Keratinocyte (primary cell): ENCODE measurements around the gene BMP8B. TPM values are rescaled to one million over a fixed set of nuclear protein-coding genes. Genes with fewer than 3 reads are reported as not detected.
"Not testable (repeated sequence)": the region's sequence is repeated elsewhere in the genome, so short reads cannot be mapped to it uniquely, and the experiment has no call there.

ENCODE experiments used
- DNase-seq: peaks from one replicate; pipeline ENCODE4 v3.0.0-alpha.2; 2011; ENCODE audit warnings: low read depth, missing footprints, low spot score
- FAIRE-seq: peaks from 2 replicates; lab custom pipeline; 2011; peaks lifted over from hg19 to GRCh38; lab: Jason Lieb, UNC
- H2AFZ ChIP-seq: 2 replicates; pipeline ENCODE4 v1.6.0; 2012; ENCODE audit warnings: low read length, control low read depth, inconsistent platforms; ENCODE audit not compliant: control insufficient read depth
- H3K27ac ChIP-seq: 2 replicates; pipeline ENCODE4 v1.5.1; 2011; ENCODE audit warnings: low read length; ENCODE audit not compliant: control insufficient read depth, insufficient read depth
- H3K27me3 ChIP-seq: 3 replicates; pipeline ENCODE4 v1.6.0; 2011; ENCODE audit warnings: low read length; ENCODE audit not compliant: control insufficient read depth, insufficient read depth; ENCODE audit errors: extremely low read depth
- H3K36me3 ChIP-seq, 2 experiments: 2 replicates in 1 of 2; 3 replicates in 1 of 2; pipeline ENCODE4 v1.5.1; 2011; ENCODE audit warnings: low read length in 2 of 2, mild to moderate bottlenecking in 1 of 2; ENCODE audit not compliant: control insufficient read depth in 2 of 2, insufficient read depth in 2 of 2; ENCODE audit errors: extremely low read depth in 1 of 2
- H3K4me1 ChIP-seq: 3 replicates; pipeline ENCODE4 v1.5.1; 2011; ENCODE audit warnings: low read length; ENCODE audit not compliant: control insufficient read depth, insufficient read depth; ENCODE audit errors: extremely low read depth
- H3K4me2 ChIP-seq: 3 replicates; pipeline ENCODE4 v1.6.0; 2011; ENCODE audit warnings: low read depth, low read length; ENCODE audit not compliant: control insufficient read depth, insufficient read depth; ENCODE audit errors: extremely low read depth
- H3K4me3 ChIP-seq, 3 experiments: fragments of 200-600 bp in 1 of 3; sonication (generic) in 1 of 3; 2 replicates in 2 of 3; 3 replicates in 1 of 3; pipeline ENCODE4 v1.5.1; 2011 to 2016; ENCODE audit warnings: low read length in 3 of 3, mild to moderate bottlenecking in 3 of 3, control low read depth in 2 of 3, inconsistent platforms in 1 of 3, low read depth in 1 of 3, mixed read lengths in 1 of 3, mixed run types in 1 of 3, moderate library complexity in 1 of 3; ENCODE audit not compliant: control insufficient read depth in 2 of 3, insufficient read depth in 2 of 3; ENCODE audit errors: extremely low read depth in 1 of 3
- H3K79me2 ChIP-seq: 2 replicates; pipeline ENCODE4 v1.6.0; 2012; ENCODE audit warnings: low read length; ENCODE audit not compliant: control insufficient read depth, insufficient read depth
- H3K9ac ChIP-seq: 3 replicates; pipeline ENCODE4 v1.6.0; 2011; ENCODE audit warnings: low read length; ENCODE audit not compliant: control insufficient read depth, insufficient read depth; ENCODE audit errors: extremely low read depth
- H3K9me1 ChIP-seq: 3 replicates; pipeline ENCODE4 v1.6.0; 2011; ENCODE audit warnings: low read length; ENCODE audit not compliant: control insufficient read depth, insufficient read depth; ENCODE audit errors: extremely low read depth
- H3K9me3 ChIP-seq: 2 replicates; pipeline ENCODE4 v1.5.1; 2012; ENCODE audit warnings: low read depth, low read length; ENCODE audit not compliant: control insufficient read depth
- H4K20me1 ChIP-seq: 3 replicates; pipeline ENCODE4 v1.6.0; 2011; ENCODE audit warnings: low read length; ENCODE audit not compliant: control insufficient read depth, insufficient read depth; ENCODE audit errors: extremely low read depth
- CTCF ChIP-seq, 3 experiments: IDR thresholded peaks in 1 of 3; conservative IDR thresholded peaks in 1 of 3; optimal IDR thresholded peaks in 1 of 3; 2 replicates in 2 of 3; 3 replicates in 1 of 3; pipeline versions ENCODE3 to v1.5.1; 2011; ENCODE audit warnings: low read length in 3 of 3, mild to moderate bottlenecking in 3 of 3, moderate library complexity in 2 of 3, control low read depth in 1 of 3, inconsistent platforms in 1 of 3; ENCODE audit not compliant: insufficient read depth in 2 of 3; ENCODE audit errors: extremely low read depth in 1 of 3
- EZH2 ChIP-seq: IDR thresholded peaks from one replicate; pipeline ENCODE4 v1.6.1; 2012; ENCODE audit warnings: inconsistent platforms, mild to moderate bottlenecking, low read length, moderate library complexity
- dilution Hi-C: fragments of 300-500 bp; cut with MboI; formaldehyde crosslinking; loops from one replicate; pipeline ENCODE4 v1.7.0; 2020; ENCODE audit warnings: low sequenced_read_pairs; ENCODE audit not compliant: extremely low pct_ligation_motif_present
- polyA plus RNA-seq, 5 experiments: library from polyadenylated mRNA; depleted of rRNA in 3 of 5; stranded (reverse) in 3 of 5; stranded (forward) in 1 of 5; unstranded in 1 of 5; fragments of >200 nt; gene quantifications; 1 replicate in 1 of 5; 2 replicates in 3 of 5; 3 replicates in 1 of 5; pipeline versions ENCODE4 v1.2.1 to v1.2.3, GENCODE V29; 2011 to 2012; ENCODE audit warnings: missing spikeins in 2 of 5, low read depth in 1 of 5, low replicate concordance in 1 of 5

BMP8B gene
- polyA plus RNA-seq, 1 donor (not counting 4 experiments of a cell fraction or from before 2014, with no cell fraction given) = 0.04 TPM

DNA sequence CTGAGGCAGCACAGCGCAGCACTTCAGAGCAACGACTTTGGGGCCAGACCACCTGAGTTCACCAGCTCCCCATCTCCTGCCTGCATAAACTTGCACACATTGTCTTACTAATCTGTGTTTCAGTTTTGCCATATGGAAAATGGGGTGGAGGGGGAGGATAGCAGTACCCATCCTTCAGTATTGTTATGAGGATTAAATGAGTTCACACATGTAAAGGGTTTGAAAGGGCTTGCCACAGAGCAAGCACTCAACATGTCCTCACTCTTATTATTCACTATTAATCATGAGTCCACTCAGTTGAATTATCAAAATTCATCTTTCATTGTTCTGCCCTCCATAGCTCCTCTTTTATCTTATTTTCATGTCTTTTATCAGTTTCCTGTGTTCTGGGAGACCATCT lies 40.1 kb upstream of the BMP8B start:
- Histone ChIP-seq H3K9me1 (no peaks in the 10 kb centered on the region), H3K4me1 (peaks cover 21% of the 10 kb centered on the region), H3K27me3 (no peaks in the 10 kb centered on the region), H3K27ac (no peak overlapping the region), H3K79me2 (no peaks in the 10 kb centered on the region), H3K9ac (no peak overlapping the region), H2AFZ (no peak overlapping the region), H3K4me2 (no peak overlapping the region), H3K36me3 (no peaks in the 10 kb centered on the region), H4K20me1 (no peaks in the 10 kb centered on the region), H3K4me3 (no peak overlapping the region), H3K9me3 (no peaks in the 10 kb centered on the region)
- dilution Hi-C loops = no loop called here
- DNase-seq (peak; percentile 19), FAIRE-seq (peak; percentile 71)
- TF ChIP-seq EZH2 (no peak), CTCF (optimal IDR thresholded peaks at IDR 0.05 in 1 of 3, IDR thresholded peaks at IDR 0.05 in 1 of 3, conservative IDR thresholded peaks at IDR 0.05 in 1 of 3; ENCODE audit: extremely low read depth in 1 of 3, insufficient read depth in 2 of 3, low read length in 3 of 3) (no peak)

DNA sequence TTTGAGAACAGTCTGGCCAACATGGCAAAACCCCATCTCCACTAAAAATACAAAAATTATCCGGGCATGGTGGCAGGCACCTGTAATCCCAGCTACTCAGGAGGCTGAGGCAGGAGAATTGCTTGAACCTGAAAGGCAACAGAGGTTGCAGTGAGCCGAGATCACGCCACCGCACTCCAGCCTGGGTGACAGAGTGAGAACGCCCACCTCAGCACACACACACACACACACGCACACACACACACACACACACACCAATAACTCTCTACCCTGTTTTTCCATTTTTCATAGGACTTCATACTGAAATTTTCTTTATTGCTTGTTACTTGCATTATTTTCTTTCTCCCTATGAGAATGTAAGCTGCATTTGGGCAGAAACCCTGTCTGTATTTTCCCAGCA lies 39.6 kb upstream of the BMP8B start:
- H3K4me2 ChIP-seq, dilution Hi-C loops: not testable (repeated sequence)
- peaks cover 21% of the 10 kb centered on the region for H3K4me1 ChIP-seq

DNA sequence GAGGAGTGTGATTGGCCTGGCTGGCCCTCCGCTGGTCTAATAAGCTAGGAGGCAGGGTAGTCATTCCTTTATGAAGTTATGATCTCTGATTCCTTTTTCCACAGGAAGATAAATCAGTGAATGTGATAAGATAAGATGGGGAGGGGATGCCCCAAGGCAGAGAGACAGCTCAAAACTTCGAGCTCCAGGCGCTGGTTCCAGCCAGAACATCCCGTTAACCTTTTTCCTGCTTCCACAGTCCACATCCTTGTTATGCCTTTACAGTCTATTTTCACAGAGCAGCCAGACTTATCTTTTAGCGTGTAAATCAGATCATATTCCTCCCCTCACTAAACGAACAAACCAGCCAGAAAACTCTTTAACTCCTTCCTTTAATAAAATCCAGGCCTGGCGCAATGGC lies 38.5 kb upstream of the BMP8B start:
- Histone ChIP-seq H3K9me3 (no peaks in the 10 kb centered on the region), H3K27me3 (no peaks in the 10 kb centered on the region), H3K4me1 (peaks cover 21% of the 10 kb centered on the region), H3K9ac (no peak overlapping the region), H3K79me2 (no peaks in the 10 kb centered on the region), H3K4me3 (no peak overlapping the region), H3K9me1 (no peaks in the 10 kb centered on the region), H3K4me2 (no peak overlapping the region), H3K36me3 (no peaks in the 10 kb centered on the region), H2AFZ (no peak overlapping the region), H4K20me1 (no peaks in the 10 kb centered on the region), H3K27ac (no peak overlapping the region)
- dilution Hi-C loops = no loop called here
- no peak for TF ChIP-seq EZH2
- TF ChIP-seq CTCF (optimal IDR thresholded peaks at IDR 0.05 in 1 of 3, IDR thresholded peaks at IDR 0.05 in 1 of 3, conservative IDR thresholded peaks at IDR 0.05 in 1 of 3; ENCODE audit: extremely low read depth in 1 of 3, insufficient read depth in 2 of 3, low read length in 3 of 3) = no peak
- no peak for FAIRE-seq
- no peak for DNase-seq

More for the DNA sequence above, 39.6 kb upstream of the BMP8B start:
- H3K36me3 ChIP-seq, H2AFZ ChIP-seq, H4K20me1 ChIP-seq, H3K9ac ChIP-seq, H3K79me2 ChIP-seq, FAIRE-seq, H3K27ac ChIP-seq, H3K9me3 ChIP-seq, DNase-seq, H3K9me1 ChIP-seq, H3K27me3 ChIP-seq, H3K4me3 ChIP-seq: not testable (repeated sequence)
